Measurements from ENCODE around the gene CRMP1. TPM values are rescaled to one million over a fixed set of nuclear protein-coding genes. Genes with fewer than 3 reads are reported as not detected.

The CRMP1 gene
- total RNA-seq, 1 donor from 2014 or later: 67.4 TPM

DNA sequence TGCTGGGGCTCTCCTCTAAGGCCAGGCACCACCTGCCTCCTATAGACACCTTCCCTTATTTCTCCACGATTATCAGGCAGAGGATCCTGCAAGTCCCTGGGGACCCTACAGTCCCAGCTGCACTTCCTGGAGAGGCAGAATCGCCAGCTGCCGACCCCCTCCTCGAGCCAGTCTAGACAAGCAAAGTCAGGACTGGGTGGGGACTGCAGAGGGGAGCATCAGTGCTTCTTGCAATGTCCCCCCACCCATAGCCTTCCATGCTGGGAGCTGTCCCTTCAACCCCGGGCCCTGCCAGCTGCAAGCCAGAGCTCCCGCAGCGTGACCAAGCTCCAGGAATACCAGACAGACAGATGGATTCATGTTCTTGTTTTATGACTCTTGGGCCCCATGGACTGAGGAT is 1.4 kb upstream of the CRMP1 start:
- Histone ChIP-seq H3K9ac (ENCODE audit: low read length) (no peak overlapping the region), H3K27me3 (ENCODE audit: insufficient read depth, low read length) (peaks cover 65% of the 10 kb centered on the region), H2AFZ (ENCODE audit: low read depth, low read length) (no peak overlapping the region), H3K27ac (ENCODE audit: low read depth, low read length) (no peak overlapping the region), H3K4me2 (ENCODE audit: low read length) (no peak overlapping the region), H4K20me1 (ENCODE audit: insufficient read depth, low read length) (peaks cover 4% of the 10 kb centered on the region), H3K4me3 (ENCODE audit: insufficient read depth, low read depth, low read length) (no peak overlapping the region), H3K36me3 (ENCODE audit: insufficient read depth, low read length) (no peaks in the 10 kb centered on the region), H3K79me2 (ENCODE audit: insufficient read depth, low read length) (no peaks in the 10 kb centered on the region), H3K9me3 (ENCODE audit: insufficient read depth, low read depth, low read length) (peaks cover 4% of the 10 kb centered on the region), H3K4me1 (ENCODE audit: insufficient read depth, low read length) (peaks cover 4% of the 10 kb centered on the region)
- Mint-ChIP-seq H3K27ac (ENCODE audit: unreplicated experiment) (no peak overlapping the region), H3K9me3 (ENCODE audit: unreplicated experiment) (peaks cover 10% of the 10 kb centered on the region), H3K36me3 (ENCODE audit: low read depth, unreplicated experiment) (peaks cover 6% of the 10 kb centered on the region), H3K4me3 (ENCODE audit: unreplicated experiment) (no peak overlapping the region), H3K4me1 (ENCODE audit: low read depth, unreplicated experiment) (peaks cover 6% of the 10 kb centered on the region), H3K27me3 (ENCODE audit: low read depth, unreplicated experiment) (peaks cover 76% of the 10 kb centered on the region)
- TF ChIP-seq CTCF (IDR thresholded peaks at IDR 0.05; ENCODE audit: insufficient read depth, low read depth, low read length) (no peak), EZH2 (IDR thresholded peaks at IDR 0.05; ENCODE audit: insufficient read depth, low read length) (no peak)
- no peak for DNase-seq (ENCODE audit: low read depth)
- FAIRE-seq: no peak

DNA sequence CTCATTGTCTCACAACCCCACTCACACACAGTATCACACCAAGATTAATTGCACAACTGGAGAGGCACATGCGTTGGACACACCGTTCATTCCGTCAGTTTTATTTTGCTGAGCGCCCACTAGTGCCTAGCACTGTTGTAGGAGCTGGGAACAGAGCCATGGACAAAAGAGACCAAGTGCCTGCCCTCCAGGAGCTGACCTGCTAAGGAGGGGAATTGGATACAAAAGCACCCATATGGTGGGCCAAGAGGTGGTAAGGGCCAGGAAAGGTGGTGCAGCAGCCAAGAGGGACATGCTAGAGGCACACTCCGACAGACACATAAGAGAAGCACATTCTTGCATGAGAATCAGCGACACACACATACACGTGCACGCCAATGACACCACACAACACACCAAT is 705 bp upstream of the CRMP1 start:
- H3K27me3 Mint-ChIP-seq (ENCODE audit: low read depth, unreplicated experiment): peaks cover 75% of the 10 kb centered on the region
- H3K4me1 Mint-ChIP-seq (ENCODE audit: low read depth, unreplicated experiment): peaks cover 4% of the 10 kb centered on the region
- H3K4me3 Mint-ChIP-seq (ENCODE audit: unreplicated experiment): peak overlapping the region; percentile 23
- H3K9me3 ChIP-seq (ENCODE audit: insufficient read depth, low read depth, low read length): peaks cover 4% of the 10 kb centered on the region
- no peak overlapping the region for H3K4me3 ChIP-seq (ENCODE audit: insufficient read depth, low read depth, low read length)
- peaks cover 4% of the 10 kb centered on the region for H3K4me1 ChIP-seq (ENCODE audit: insufficient read depth, low read length)
- H3K27ac ChIP-seq (ENCODE audit: low read depth, low read length): no peak overlapping the region
- FAIRE-seq: no peak
- DNase-seq (ENCODE audit: low read depth): no peak
- no peak overlapping the region for H3K9ac ChIP-seq (ENCODE audit: low read length)
- TF ChIP-seq CTCF (IDR thresholded peaks at IDR 0.05; ENCODE audit: insufficient read depth, low read depth, low read length) (no peak), EZH2 (IDR thresholded peaks at IDR 0.05; ENCODE audit: insufficient read depth, low read length) (no peak)
- peaks cover 4% of the 10 kb centered on the region for H4K20me1 ChIP-seq (ENCODE audit: insufficient read depth, low read length)
- peaks cover 9% of the 10 kb centered on the region for H3K9me3 Mint-ChIP-seq (ENCODE audit: unreplicated experiment)
- H3K4me2 ChIP-seq (ENCODE audit: low read length): peak overlapping the region; percentile 81
- H3K27ac Mint-ChIP-seq (ENCODE audit: unreplicated experiment): no peak overlapping the region
- peaks cover 6% of the 10 kb centered on the region for H3K36me3 Mint-ChIP-seq (ENCODE audit: low read depth, unreplicated experiment)
- H3K79me2 ChIP-seq (ENCODE audit: insufficient read depth, low read length): no peaks in the 10 kb centered on the region
- no peak overlapping the region for H2AFZ ChIP-seq (ENCODE audit: low read depth, low read length)
- H3K36me3 ChIP-seq (ENCODE audit: insufficient read depth, low read length): no peaks in the 10 kb centered on the region
- H3K27me3 ChIP-seq (ENCODE audit: insufficient read depth, low read length): peaks cover 69% of the 10 kb centered on the region

DNA sequence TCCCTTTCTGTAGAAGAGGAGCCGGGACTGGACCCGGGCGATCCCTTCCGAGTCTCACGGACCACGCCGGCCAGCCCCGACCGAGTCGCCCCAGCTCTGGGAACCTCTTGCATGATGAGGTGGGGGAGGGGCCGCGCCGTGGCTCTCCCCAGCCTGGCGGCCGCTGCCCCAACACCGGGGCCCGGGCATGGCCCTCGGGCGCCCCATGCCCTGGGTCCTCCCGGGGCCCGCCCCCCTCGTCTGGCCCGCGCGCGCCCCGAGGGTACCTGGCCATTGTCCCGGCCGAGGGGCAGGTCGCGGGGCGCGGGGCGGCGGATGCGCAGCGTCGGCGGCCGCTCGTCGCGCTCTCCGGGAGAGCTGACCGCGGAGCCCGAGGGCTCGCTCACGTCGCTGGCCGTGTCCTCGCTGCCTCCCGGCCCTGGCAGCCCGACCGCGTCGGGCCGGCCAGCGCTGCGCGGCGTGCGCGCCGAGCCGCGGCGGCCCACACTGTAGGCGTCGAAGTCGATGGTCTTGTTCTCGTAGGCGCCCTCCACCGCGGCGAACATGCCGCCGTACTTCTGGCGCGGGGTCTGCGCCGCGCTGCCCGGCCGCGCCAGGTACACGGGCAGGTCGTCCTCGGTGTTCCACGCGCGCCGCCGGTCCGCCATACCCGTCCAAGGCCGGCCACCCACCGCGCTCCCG is 423 bp downstream of the CRMP1 start:
- DNase-seq (ENCODE audit: low read depth) (no peak), FAIRE-seq (no peak)
- no peaks in the 10 kb centered on the region for H3K36me3 ChIP-seq (ENCODE audit: insufficient read depth, low read length)
- Mint-ChIP-seq H3K27me3 (ENCODE audit: low read depth, unreplicated experiment) (peaks cover 64% of the 10 kb centered on the region), H3K9me3 (ENCODE audit: unreplicated experiment) (peaks cover 9% of the 10 kb centered on the region), H3K4me3 (ENCODE audit: unreplicated experiment) (no peak overlapping the region), H3K27ac (ENCODE audit: unreplicated experiment) (no peak overlapping the region), H3K4me1 (ENCODE audit: low read depth, unreplicated experiment) (peaks cover 4% of the 10 kb centered on the region), H3K36me3 (ENCODE audit: low read depth, unreplicated experiment) (peaks cover 6% of the 10 kb centered on the region)
- TF ChIP-seq CTCF (IDR thresholded peaks at IDR 0.05; ENCODE audit: insufficient read depth, low read depth, low read length) (no peak), EZH2 (IDR thresholded peaks at IDR 0.05; ENCODE audit: insufficient read depth, low read length) (peak; percentile 85)
- peaks cover 4% of the 10 kb centered on the region for H4K20me1 ChIP-seq (ENCODE audit: insufficient read depth, low read length)
- no peak overlapping the region for H3K4me3 ChIP-seq (ENCODE audit: insufficient read depth, low read depth, low read length)
- H3K27ac ChIP-seq (ENCODE audit: low read depth, low read length): no peak overlapping the region
- H3K79me2 ChIP-seq (ENCODE audit: insufficient read depth, low read length): no peaks in the 10 kb centered on the region
- H3K4me1 ChIP-seq (ENCODE audit: insufficient read depth, low read length): peaks cover 6% of the 10 kb centered on the region
- H3K9ac ChIP-seq (ENCODE audit: low read length): no peak overlapping the region
- H3K4me2 ChIP-seq (ENCODE audit: low read length): peak overlapping the region; percentile 71
- peaks cover 66% of the 10 kb centered on the region for H3K27me3 ChIP-seq (ENCODE audit: insufficient read depth, low read length)
- peaks cover 4% of the 10 kb centered on the region for H3K9me3 ChIP-seq (ENCODE audit: insufficient read depth, low read depth, low read length)
- H2AFZ ChIP-seq (ENCODE audit: low read depth, low read length): no peak overlapping the region
